Caco-2 (cell line): ENCODE data around the gene NDUFAB1. TPM values are rescaled to one million over a fixed set of nuclear protein-coding genes. Genes with fewer than 3 reads are reported as not detected.
A peak's percentile ranks its signal among the peaks of the same experiment; 100 is the strongest.

ENCODE experiments used
- BruUV-seq: library from RNA; stranded (reverse); fragments of 400-500 nt; replicated peaks from 2 replicates; lab custom pipeline; 2021; lab: Mats Ljungman, UMichigan
- CTCF ChIA-PET: fragments of 300-600 bp; sonication (Branson Sonifier 250); formaldehyde crosslinking; loops from one replicate; lab custom pipeline; 2022; ENCODE audit warnings: antibody characterized with exemption; lab: Charles Lee
- POLR2A ChIA-PET: fragments of 300-600 bp; sonication (Branson Sonifier 250); formaldehyde crosslinking; loops from one replicate; lab custom pipeline; 2022; ENCODE audit warnings: antibody characterized with exemption; lab: Charles Lee
- DNase-seq, 2 experiments: peaks; one replicate each; pipeline versions ENCODE4 v3.0.0 to v3.0.0-alpha.2; 2020 to 2022
- H3K27me3 ChIP-seq: replicated peaks from 2 replicates; pipeline ENCODE4 v1.6.0; 2011; ENCODE audit warnings: low read length; ENCODE audit not compliant: control insufficient read depth, insufficient read depth
- H3K36me3 ChIP-seq: 2 replicates; pipeline ENCODE4 v1.5.1; 2011; ENCODE audit warnings: low read length; ENCODE audit not compliant: control insufficient read depth, insufficient read depth
- H3K4me1 ChIP-seq: fragments of 250-450 bp; sonication (Bioruptor Pico); 2 replicates; pipeline ENCODE4 v1.5.1; 2020; ENCODE audit warnings: mild to moderate bottlenecking
- H3K4me3 ChIP-seq: 2 replicates; pipeline ENCODE4 v1.5.1; 2011; ENCODE audit warnings: low read depth, mild to moderate bottlenecking, control low read depth, low read length
- H3K9me3 ChIP-seq: fragments of 250-450 bp; sonication (Bioruptor Pico); 2 replicates; pipeline ENCODE4 v1.5.1; 2020; ENCODE audit warnings: mild to moderate bottlenecking, moderate library complexity
- H3K27ac Mint-ChIP-seq: one replicate; pipeline ENCODE4 v1.8.0; 2022; ENCODE audit warnings: mixed read lengths; ENCODE audit not compliant: unreplicated experiment
- H3K27me3 Mint-ChIP-seq: one replicate; pipeline ENCODE4 v1.8.0; 2022; ENCODE audit warnings: mixed read lengths; ENCODE audit not compliant: insufficient read depth, unreplicated experiment
- H3K36me3 Mint-ChIP-seq: one replicate; pipeline ENCODE4 v1.8.0; 2022; ENCODE audit warnings: mild to moderate bottlenecking, mixed read lengths; ENCODE audit not compliant: insufficient read depth, unreplicated experiment
- H3K4me1 Mint-ChIP-seq: one replicate; pipeline ENCODE4 v1.8.0; 2022; ENCODE audit warnings: low read depth, mixed read lengths; ENCODE audit not compliant: unreplicated experiment
- H3K4me3 Mint-ChIP-seq: one replicate; pipeline ENCODE4 v1.8.0; 2022; ENCODE audit warnings: mild to moderate bottlenecking, moderate library complexity, mixed read lengths; ENCODE audit not compliant: unreplicated experiment
- H3K9me3 Mint-ChIP-seq: one replicate; pipeline ENCODE4 v1.8.0; 2022; ENCODE audit warnings: mixed read lengths; ENCODE audit not compliant: unreplicated experiment
- CTCF ChIP-seq, 2 experiments: fragments of 200-600 bp in 1 of 2; IDR thresholded peaks; 1 replicate in 1 of 2; 2 replicates in 1 of 2; pipeline versions ENCODE4 v1.5.1 to v1.8.0; 2011 to 2022; ENCODE audit warnings: antibody characterized with exemption in 1 of 2, control low read depth in 1 of 2, inconsistent platforms in 1 of 2, low read depth in 1 of 2, low read length in 1 of 2, mild to moderate bottlenecking in 1 of 2, moderate library complexity in 1 of 2; ENCODE audit not compliant: insufficient read depth in 1 of 2, severe bottlenecking in 1 of 2, unreplicated experiment in 1 of 2
- intact Hi-C: fragments of 100-400 bp; cut with micrococcal nuclease; formaldehyde crosslinking; loops from one replicate; pipeline ENCODE4 v1.10.0; 2022; ENCODE audit not compliant: unreplicated experiment
- total RNA-seq: library from RNA; stranded (reverse); gene quantifications from 2 replicates; pipeline ENCODE4 v1.2.3, GENCODE V29; 2022

NDUFAB1 gene
- total RNA-seq, 1 experiment from 2014 or later = 87.1 TPM

GRCh38 chr16:23640931-23641765, 45.0 kb upstream of the NDUFAB1 start, which contains the start of the genes DCTN5 and PALB2:
Gene DCTN5 (plus strand): TSS chr16:23641466. CDS start chr16:23641543, 77 bp downstream.
Gene PALB2 (minus strand): TSS chr16:23641310. CDS start chr16:23641157, 153 bp downstream.
- H3K9me3 Mint-ChIP-seq = no peaks in the 10 kb centered on the region
- peak; percentile 90 to 93 for DNase-seq

GRCh38 chr16:23640615-23640930, 44.5 kb upstream of the NDUFAB1 start:
- Histone ChIP-seq H3K9me3 (no peaks in the 10 kb centered on the region), H3K36me3 (no peaks in the 10 kb centered on the region), H3K4me3 (peak overlapping the region; percentile 99), H3K27me3 (no peaks in the 10 kb centered on the region), H3K4me1 (no peaks in the 10 kb centered on the region)
- Mint-ChIP-seq H3K4me3 (peak overlapping the region; percentile 96), H3K27me3 (no peaks in the 10 kb centered on the region), H3K4me1 (peaks cover 5% of the 10 kb centered on the region), H3K9me3 (no peaks in the 10 kb centered on the region), H3K27ac (peak overlapping the region; percentile 93), H3K36me3 (peaks cover 46% of the 10 kb centered on the region)
- no TSS peak for BruUV-seq
- DNase-seq = peak in 1 of 2 experiments; percentile 13
- TF ChIP-seq CTCF (IDR thresholded peaks at IDR 0.05; ENCODE audit: insufficient read depth in 1 of 2, low read depth in 1 of 2, low read length in 1 of 2, severe bottlenecking in 1 of 2, unreplicated experiment in 1 of 2) = no peak
- POLR2A ChIA-PET = no interaction called here
- intact Hi-C loops = loop anchor here (5.0 kb wide), 1 partner anchor 37 kb away; the partner anchor contains the start of gene PLK1
- CTCF ChIA-PET = no interaction called here

More at GRCh38 chr16:23640931-23641765, 45.0 kb upstream of the NDUFAB1 start, which contains the start of the genes DCTN5 and PALB2:
- Mint-ChIP-seq H3K36me3 (peaks cover 51% of the 10 kb centered on the region), H3K4me3 (peak within 1 kb of the TSS; percentile 96), H3K27ac (peak within 1 kb of the TSS; percentile 93), H3K27me3 (no peaks in the 10 kb centered on the region), H3K4me1 (peaks cover 7% of the 10 kb centered on the region)
- ChIA-PET POLR2A (interaction anchor here (0.7 to 0.9 kb wide), 2 partner anchors 138 to 239 kb away, joined by 3 to 5 read pairs; no protein-coding TSS in a partner anchor), CTCF (no interaction called here)
- peak within 1 kb of the TSS; percentile 99 for H3K4me3 ChIP-seq
- TF ChIP-seq CTCF (IDR thresholded peaks at IDR 0.05; ENCODE audit: insufficient read depth in 1 of 2, low read depth in 1 of 2, low read length in 1 of 2, severe bottlenecking in 1 of 2, unreplicated experiment in 1 of 2) = no peak
- no peaks in the 10 kb centered on the region for H3K27me3 ChIP-seq
- H3K4me1 ChIP-seq = no peaks in the 10 kb centered on the region
- no peaks in the 10 kb centered on the region for H3K9me3 ChIP-seq
- intact Hi-C loops = loop anchor here (1.0 to 5.0 kb wide), 2 partner anchors 36 to 84 kb away; partner anchors contain the start of genes EARS2, PLK1 and UBFD1
- BruUV-seq = no TSS peak
- H3K36me3 ChIP-seq = no peaks in the 10 kb centered on the region

- TF ChIP-seq CTCF (IDR thresholded peaks at IDR 0.05; ENCODE audit: insufficient read depth in 1 of 2, low read depth in 1 of 2, low read length in 1 of 2, severe bottlenecking in 1 of 2, unreplicated experiment in 1 of 2) = peak in 1 of 2 experiments; percentile 5
- Mint-ChIP-seq H3K36me3 (peaks cover 26% of the 10 kb centered on the region), H3K4me1 (no peaks in the 10 kb centered on the region), H3K9me3 (no peaks in the 10 kb centered on the region), H3K27ac (no peak overlapping the region), H3K27me3 (no peaks in the 10 kb centered on the region), H3K4me3 (no peak overlapping the region)
- H3K27me3 ChIP-seq = no peaks in the 10 kb centered on the region
- no TSS peak for BruUV-seq
- ChIA-PET CTCF (no interaction called here), POLR2A (no interaction called here)
- H3K4me3 ChIP-seq = no peak overlapping the region
- H3K4me1 ChIP-seq = no peaks in the 10 kb centered on the region
- H3K36me3 ChIP-seq = no peaks in the 10 kb centered on the region
- no peaks in the 10 kb centered on the region for H3K9me3 ChIP-seq
- intact Hi-C loops = no loop called here
- DNase-seq = no peak
Observed at GRCh38 chr16:23635958-23636357, 39.8 kb upstream of the NDUFAB1 start.
